Activated CD4-positive, alpha-beta memory T cell treated with anti-CD3 and anti-CD28 coated beads, Interleukin-2, amount 10 ng/mL, durations not matched to agents 7 days and 5 days (primary cell): ENCODE measurements around the gene DAP. TPM values are rescaled to one million over a fixed set of nuclear protein-coding genes. Genes with fewer than 3 reads are reported as not detected.

Experiments used
- CTCF ChIA-PET: fragments of 350-600 bp; sonication (Branson Sonifier 250); formaldehyde crosslinking; loops from one replicate; lab custom pipeline; 2021; ENCODE audit warnings: antibody characterized with exemption, inconsistent platforms; lab: Charles Lee
- POLR2A ChIA-PET: fragments of 350-600 bp; sonication (Branson Sonifier 250); formaldehyde crosslinking; loops from one replicate; lab custom pipeline; 2021; ENCODE audit warnings: antibody characterized with exemption; lab: Charles Lee
- DNase-seq: peaks from one replicate; pipeline ENCODE4 v3.0.0-alpha.2; 2020
- H3K27ac Mint-ChIP-seq: one replicate; pipeline ENCODE4 v1.8.0; 2021; ENCODE audit warnings: mild to moderate bottlenecking, mixed read lengths
- H3K27me3 Mint-ChIP-seq: one replicate; pipeline ENCODE4 v1.8.0; 2021; ENCODE audit warnings: mixed read lengths
- H3K36me3 Mint-ChIP-seq: one replicate; pipeline ENCODE4 v1.8.0; 2021; ENCODE audit warnings: low read depth, mixed read lengths
- H3K4me1 Mint-ChIP-seq: one replicate; pipeline ENCODE4 v1.8.0; 2021; ENCODE audit warnings: mixed read lengths
- H3K4me3 Mint-ChIP-seq: one replicate; pipeline ENCODE4 v1.8.0; 2021; ENCODE audit warnings: mild to moderate bottlenecking, mixed read lengths
- H3K9me3 Mint-ChIP-seq: one replicate; pipeline ENCODE4 v1.8.0; 2021; ENCODE audit warnings: mixed read lengths
- total RNA-seq, 2 experiments: library from RNA; stranded (reverse); gene quantifications; one replicate each; pipeline ENCODE4 v1.2.3, GENCODE V29; 2021

Gene DAP
- total RNA-seq, 2 experiments from 2014 or later: 51.0 to 53.7 TPM

DNA sequence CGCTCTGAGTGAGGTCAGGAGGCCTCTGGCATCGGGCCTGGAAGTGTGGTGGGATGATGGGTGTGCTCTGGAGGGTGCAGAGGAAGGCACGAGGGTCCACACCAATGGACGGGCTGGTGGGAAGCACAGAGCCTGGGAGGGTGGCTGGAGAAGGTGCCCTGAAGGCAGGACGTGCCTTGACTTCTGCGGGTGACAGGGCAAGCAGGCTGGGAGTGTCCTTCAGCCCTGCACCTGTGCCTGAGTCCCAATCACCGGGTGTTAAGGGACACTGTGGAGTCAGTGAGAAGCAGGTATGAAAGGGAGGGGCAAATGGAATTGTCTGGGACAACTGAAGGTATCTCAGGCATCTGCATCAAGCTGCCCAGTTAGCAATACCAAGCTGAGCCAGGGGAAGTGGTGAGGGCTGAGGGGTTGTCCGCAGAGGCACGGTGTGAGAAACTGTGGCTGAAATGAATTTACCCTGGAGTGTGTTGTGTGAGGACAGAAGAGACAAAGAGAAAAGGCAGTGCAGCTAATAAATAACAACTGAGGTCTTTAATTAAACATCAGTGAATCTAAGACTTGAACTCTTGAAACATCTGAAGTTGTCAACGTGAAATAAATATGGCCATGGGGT lies 50.4 kb downstream of the DAP start:
- POLR2A ChIA-PET: no interaction called here
- H3K4me3 Mint-ChIP-seq: no peak overlapping the region
- CTCF ChIA-PET: no interaction called here
- no peaks in the 10 kb centered on the region for H3K9me3 Mint-ChIP-seq
- H3K36me3 Mint-ChIP-seq: peaks cover 22% of the 10 kb centered on the region
- H3K4me1 Mint-ChIP-seq: peaks cover 17% of the 10 kb centered on the region
- H3K27ac Mint-ChIP-seq: no peak overlapping the region
- no peak for DNase-seq
- H3K27me3 Mint-ChIP-seq: no peaks in the 10 kb centered on the region

DNA sequence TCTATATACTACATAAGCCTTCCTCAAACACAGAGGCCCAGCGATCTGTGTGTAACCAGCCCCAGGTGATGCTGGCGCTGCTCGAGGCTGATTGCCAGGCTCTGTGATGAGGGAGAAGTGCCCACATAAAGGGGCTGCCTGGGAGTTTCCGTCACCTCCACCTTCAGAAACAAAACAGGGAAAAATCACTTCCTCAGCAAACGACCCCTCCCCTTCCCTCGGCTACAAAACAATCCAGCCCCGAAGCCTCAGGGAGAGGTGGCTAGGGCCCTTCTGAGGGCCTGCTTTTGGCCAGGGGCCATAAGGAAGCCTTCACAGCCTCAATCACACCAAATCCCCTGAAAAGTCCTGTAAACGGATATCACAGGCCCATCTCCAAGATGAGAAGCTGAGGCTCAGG lies 51.1 kb downstream of the DAP start:
- CTCF ChIA-PET: no interaction called here
- no peaks in the 10 kb centered on the region for H3K9me3 Mint-ChIP-seq
- POLR2A ChIA-PET: no interaction called here
- H3K4me3 Mint-ChIP-seq: no peak overlapping the region
- peaks cover 20% of the 10 kb centered on the region for H3K36me3 Mint-ChIP-seq
- H3K27me3 Mint-ChIP-seq: no peaks in the 10 kb centered on the region
- H3K4me1 Mint-ChIP-seq: peaks cover 23% of the 10 kb centered on the region
- no peak for DNase-seq
- no peak overlapping the region for H3K27ac Mint-ChIP-seq

DNA sequence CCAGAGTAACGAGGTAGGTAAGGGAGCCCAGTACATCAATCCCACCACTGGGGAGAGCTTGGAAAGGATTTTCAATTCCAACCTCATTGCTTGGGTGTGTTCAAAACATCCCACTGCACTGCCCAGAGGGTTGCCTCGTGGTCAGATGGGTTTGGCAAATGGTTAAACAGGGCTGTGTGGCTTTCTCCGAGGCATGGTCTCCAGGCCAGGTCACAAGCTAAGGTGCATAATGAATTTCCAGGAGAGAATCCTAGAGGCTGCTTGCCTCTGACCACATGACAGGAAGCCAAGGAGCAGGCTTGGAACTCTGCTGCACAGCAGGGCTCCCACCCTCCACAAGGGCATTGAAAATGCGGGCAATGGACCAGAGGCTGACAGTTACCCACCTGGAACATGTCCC lies 51.6 kb downstream of the DAP start:
- H3K27ac Mint-ChIP-seq: no peak overlapping the region
- no peak overlapping the region for H3K4me3 Mint-ChIP-seq
- H3K27me3 Mint-ChIP-seq: no peaks in the 10 kb centered on the region
- peaks cover 29% of the 10 kb centered on the region for H3K4me1 Mint-ChIP-seq
- CTCF ChIA-PET: no interaction called here
- DNase-seq: no peak
- H3K9me3 Mint-ChIP-seq: no peaks in the 10 kb centered on the region
- H3K36me3 Mint-ChIP-seq: peaks cover 16% of the 10 kb centered on the region
- POLR2A ChIA-PET: no interaction called here

DNA sequence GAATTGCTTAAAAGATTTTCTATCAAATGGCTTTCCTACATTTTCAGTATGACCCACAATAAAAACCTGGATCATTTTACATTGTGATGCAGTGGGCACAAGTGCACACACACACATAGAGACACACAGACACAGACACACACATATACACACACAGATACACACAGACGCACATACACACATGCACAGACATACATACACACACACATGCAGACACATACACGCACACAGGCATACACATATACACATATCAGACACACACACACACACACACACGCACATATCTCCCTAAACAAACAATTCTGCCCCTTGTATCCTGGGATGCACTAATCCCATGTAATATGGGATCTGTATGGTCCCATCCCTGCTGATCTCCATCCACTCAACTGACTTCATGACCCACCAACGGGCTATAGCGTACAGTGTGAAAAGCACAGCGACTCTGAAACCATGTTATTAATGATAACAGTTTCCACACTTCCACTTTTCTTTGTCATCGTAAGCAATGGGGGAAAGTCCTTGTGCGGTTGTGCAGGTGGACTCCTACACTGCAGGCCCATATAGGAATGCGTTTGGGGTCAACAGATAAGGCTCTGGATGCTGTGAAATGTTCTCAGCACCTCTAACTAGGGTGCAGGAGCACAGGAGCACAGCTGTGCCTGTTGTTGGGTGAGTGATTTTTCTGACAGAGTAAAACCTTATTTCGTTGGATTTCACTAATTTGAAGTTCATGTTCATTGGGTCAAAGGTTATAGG lies 52.7 kb downstream of the DAP start:
- H3K27ac Mint-ChIP-seq: no peak overlapping the region

DNA sequence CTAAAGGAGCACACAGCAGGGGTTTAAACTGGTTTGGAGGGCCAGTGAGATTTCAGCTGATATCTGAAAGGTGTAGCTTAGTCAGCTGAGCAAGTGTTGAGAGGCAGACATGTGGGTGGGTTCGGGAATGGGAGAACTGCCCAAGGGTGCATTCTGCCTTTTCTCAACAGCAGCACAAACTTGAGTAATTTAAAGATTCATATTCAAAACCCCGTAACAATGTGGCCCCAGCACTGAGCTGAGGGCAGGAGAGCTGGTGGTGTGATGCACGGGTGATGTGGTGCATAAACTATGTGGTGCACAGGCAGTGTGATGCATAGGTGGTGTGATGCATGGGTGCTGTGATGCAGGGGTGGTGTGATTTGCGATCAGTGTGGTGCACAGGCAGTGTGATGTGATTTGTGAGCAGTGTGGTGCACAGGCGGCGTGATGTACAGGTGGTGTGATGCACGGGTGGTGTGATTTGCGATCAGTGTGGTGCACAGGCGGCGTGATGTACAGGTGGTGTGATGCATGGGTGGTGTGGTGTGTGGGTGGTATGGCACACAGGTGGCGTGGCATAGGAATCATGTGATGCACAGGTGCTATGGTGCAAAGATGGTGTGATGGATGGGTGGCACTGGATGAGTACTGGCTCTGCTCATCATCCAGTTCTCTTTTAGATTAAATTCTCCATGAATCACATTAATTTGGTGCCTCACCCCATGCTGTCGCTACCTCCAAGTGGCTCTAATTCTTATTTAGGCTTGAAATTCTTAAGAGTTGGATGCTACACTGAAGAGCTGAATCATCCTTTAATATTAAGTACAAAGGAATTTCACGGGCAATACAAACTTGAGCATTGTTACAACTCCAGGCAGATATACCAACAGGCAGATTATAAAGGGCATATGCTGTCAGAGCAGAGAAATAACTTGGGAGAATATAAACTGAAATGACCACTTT lies 53.6 kb downstream of the DAP start:
- Mint-ChIP-seq H3K36me3 (peaks cover 7% of the 10 kb centered on the region), H3K27ac (no peak overlapping the region), H3K4me3 (no peak overlapping the region), H3K9me3 (no peaks in the 10 kb centered on the region), H3K4me1 (peaks cover 26% of the 10 kb centered on the region), H3K27me3 (no peaks in the 10 kb centered on the region)
- ChIA-PET CTCF (no interaction called here), POLR2A (no interaction called here)
- no peak for DNase-seq

More for the DNA sequence above, 52.7 kb downstream of the DAP start:
- Mint-ChIP-seq H3K36me3 (peaks cover 15% of the 10 kb centered on the region), H3K4me3 (no peak overlapping the region), H3K4me1 (peaks cover 34% of the 10 kb centered on the region), H3K9me3 (no peaks in the 10 kb centered on the region), H3K27me3 (no peaks in the 10 kb centered on the region)
- ChIA-PET CTCF (no interaction called here), POLR2A (no interaction called here)
- DNase-seq: no peak

DNA sequence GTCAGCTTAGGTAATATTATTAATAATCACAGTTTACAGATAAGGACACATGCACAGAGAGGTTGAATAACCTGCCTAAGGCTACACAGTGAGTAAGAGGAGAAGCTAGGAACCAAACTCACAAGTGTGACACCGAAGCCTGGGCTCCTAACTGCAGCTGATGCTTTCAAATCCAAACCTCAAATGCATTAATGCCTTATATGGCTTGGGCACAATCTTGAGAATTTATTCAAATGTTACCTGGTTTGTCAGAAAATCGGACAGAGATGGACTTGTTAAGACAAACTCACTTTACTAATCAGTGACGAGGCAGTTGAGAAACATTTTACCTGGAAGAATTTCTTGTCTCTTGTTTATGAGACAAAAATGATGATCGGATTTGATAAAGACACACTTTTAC lies 54.7 kb downstream of the DAP start:
- DNase-seq: no peak
- H3K4me3 Mint-ChIP-seq: no peak overlapping the region
- no peak overlapping the region for H3K27ac Mint-ChIP-seq
- peaks cover 24% of the 10 kb centered on the region for H3K4me1 Mint-ChIP-seq
- peaks cover 2% of the 10 kb centered on the region for H3K36me3 Mint-ChIP-seq
- H3K27me3 Mint-ChIP-seq: no peaks in the 10 kb centered on the region
- ChIA-PET CTCF (no interaction called here), POLR2A (no interaction called here)
- H3K9me3 Mint-ChIP-seq: no peaks in the 10 kb centered on the region

DNA sequence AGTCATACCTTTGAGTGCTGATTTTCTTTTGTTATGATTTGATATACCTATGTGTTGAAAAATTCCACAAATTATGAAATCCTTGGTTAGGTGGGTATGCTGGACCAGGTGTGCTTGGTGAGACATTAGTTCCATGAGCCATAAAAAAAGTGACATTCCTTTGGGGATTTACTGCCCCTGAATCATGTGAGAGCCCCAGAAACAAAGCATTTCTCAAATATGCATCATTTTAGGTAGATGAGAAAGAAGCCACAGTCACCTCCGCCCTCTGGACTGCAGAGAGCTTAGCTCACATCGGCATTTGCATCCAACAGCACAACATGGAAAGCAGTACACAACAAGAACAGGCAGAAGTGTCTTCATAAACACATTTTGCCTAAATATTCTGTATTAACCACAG lies 55.3 kb downstream of the DAP start:
- Mint-ChIP-seq H3K4me1 (peaks cover 24% of the 10 kb centered on the region), H3K27ac (peak overlapping the region; percentile 11), H3K4me3 (no peak overlapping the region), H3K9me3 (no peaks in the 10 kb centered on the region), H3K36me3 (peaks cover 2% of the 10 kb centered on the region), H3K27me3 (no peaks in the 10 kb centered on the region)
- ChIA-PET CTCF (no interaction called here), POLR2A (no interaction called here)
- no peak for DNase-seq

DNA sequence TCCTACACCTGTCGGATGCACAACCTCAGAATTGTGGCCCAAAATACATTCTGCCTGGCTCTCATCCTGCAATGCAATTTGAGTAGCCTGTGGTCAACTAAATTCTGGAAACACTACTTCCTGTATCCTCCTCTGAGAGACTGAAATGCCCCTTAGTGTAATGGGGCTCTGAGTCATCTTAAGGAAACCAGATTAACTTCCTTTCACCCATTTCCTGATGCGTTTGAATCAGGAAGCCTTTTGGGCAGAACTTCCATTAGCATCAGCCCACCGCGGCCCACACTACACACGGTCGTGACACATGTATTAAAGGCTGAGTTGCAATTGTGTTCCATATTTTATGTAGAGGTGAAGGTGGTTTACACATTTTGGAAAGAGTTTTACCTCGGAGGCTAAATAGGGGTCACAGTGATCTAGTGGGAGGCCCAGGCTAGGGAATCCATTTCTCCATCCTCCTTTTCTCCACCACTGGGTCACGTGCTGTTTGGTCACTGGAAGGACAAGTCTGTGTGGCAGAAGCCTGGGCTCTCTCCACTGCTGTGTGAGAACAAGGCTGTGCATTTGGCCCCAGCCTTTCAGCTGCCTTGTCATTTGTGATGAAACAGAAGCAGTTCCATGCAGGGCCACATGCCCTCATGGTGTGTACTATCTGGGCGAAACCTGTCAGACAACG lies 55.9 kb downstream of the DAP start:
- no peaks in the 10 kb centered on the region for H3K27me3 Mint-ChIP-seq
- H3K4me3 Mint-ChIP-seq: no peak overlapping the region
- POLR2A ChIA-PET: interaction anchor here (1.3 kb wide), 1 partner anchor 350 kb away, joined by 3 read pairs; no protein-coding TSS in a partner anchor
- no peak for DNase-seq
- peak overlapping the region; percentile 63 for H3K27ac Mint-ChIP-seq
- CTCF ChIA-PET: no interaction called here
- peaks cover 27% of the 10 kb centered on the region for H3K4me1 Mint-ChIP-seq
- H3K9me3 Mint-ChIP-seq: no peaks in the 10 kb centered on the region
- peaks cover 5% of the 10 kb centered on the region for H3K36me3 Mint-ChIP-seq

DNA sequence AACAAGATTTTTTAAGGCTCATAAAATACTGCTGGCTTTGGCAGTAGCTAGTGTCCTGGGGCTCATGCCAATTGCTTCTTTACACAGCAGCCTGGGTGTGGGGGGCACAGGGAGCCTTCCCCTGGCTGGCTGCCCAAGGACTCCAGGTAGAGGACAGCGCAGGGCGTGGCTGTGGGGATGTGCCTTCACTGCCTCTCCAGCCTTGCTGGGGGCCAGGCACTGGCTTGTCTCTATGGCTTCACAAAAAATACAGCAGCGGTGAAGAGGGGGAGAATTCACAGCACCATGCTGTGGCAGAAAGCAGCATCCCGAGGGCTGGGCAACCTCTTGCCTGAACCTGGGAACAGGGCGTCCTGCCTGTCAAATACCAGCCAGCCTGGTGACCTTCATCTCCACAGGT lies 57.4 kb downstream of the DAP start:
- Mint-ChIP-seq H3K27ac (no peak overlapping the region), H3K36me3 (peaks cover 5% of the 10 kb centered on the region), H3K9me3 (no peaks in the 10 kb centered on the region), H3K4me1 (peaks cover 27% of the 10 kb centered on the region), H3K27me3 (no peaks in the 10 kb centered on the region), H3K4me3 (no peak overlapping the region)
- no peak for DNase-seq
- ChIA-PET CTCF (no interaction called here), POLR2A (interaction anchor here (1.3 kb wide), 1 partner anchor 349 kb away, joined by 3 read pairs; no protein-coding TSS in a partner anchor)

DNA sequence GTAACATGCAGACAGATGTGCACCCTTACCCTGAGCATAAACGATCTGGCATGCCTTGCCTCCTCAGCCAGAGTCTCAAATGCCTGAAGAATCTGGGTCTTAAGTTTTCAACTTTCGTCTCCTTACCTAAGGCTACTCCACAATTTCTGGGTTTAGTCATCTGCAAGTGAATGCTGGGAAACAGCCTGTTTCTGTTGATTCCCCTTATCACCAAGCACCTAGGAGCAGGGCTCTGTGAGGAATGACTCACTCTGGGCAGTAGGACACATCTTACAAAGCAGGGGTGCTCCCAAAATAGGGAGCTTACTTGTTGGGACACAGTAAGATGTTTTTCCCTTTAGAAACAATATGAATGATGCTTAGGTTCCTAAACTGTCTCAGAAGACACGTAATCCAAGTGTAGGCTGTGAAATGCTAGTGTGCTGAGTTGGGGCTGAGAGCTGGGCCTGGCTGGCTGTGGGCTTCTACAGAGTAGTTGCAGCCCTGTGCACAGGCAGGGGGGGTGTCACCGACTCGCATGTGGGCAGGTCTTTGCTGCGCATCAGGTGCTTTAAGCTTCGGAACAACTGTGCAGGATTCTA lies 58.0 kb downstream of the DAP start:
- DNase-seq: no peak
- Mint-ChIP-seq H3K36me3 (peaks cover 5% of the 10 kb centered on the region), H3K9me3 (no peaks in the 10 kb centered on the region), H3K27ac (no peak overlapping the region), H3K4me3 (no peak overlapping the region), H3K27me3 (no peaks in the 10 kb centered on the region), H3K4me1 (peaks cover 27% of the 10 kb centered on the region)
- ChIA-PET POLR2A (no interaction called here), CTCF (interaction anchor here (0.7 to 2.7 kb wide), 8 partner anchors 13 to 251 kb away, joined by 3 to 8 read pairs (median 4); partner anchors contain the start of gene DAP)

DNA sequence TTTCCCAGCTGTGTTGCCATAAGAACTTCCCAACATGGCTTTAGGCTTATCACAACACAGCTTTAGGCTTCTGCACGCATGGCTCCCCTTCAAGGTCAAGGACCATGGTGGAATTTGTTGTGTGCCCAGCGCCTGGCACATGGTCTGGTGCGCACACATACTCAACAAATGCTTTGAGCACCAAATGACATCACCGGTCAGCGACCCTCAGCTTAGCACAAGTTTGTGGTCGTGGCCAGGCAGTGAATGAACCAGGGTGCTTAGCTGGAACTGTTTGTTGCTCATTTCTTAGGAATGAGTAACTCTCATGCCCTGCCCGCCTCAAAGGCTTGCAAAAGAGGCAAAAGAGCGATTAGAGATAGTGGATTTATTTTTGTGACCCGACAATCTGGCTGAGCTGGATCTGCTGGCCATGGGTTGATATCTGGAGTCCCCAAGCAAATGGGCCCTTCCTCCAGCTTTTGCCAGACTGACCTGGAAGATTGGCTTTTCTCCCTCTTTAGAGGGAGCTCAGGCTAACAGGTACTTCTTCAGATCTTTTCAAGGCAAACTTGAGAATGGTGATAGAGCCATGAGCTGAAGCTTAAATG lies 58.9 kb downstream of the DAP start:
- no peak for DNase-seq
- Mint-ChIP-seq H3K36me3 (peaks cover 5% of the 10 kb centered on the region), H3K27ac (no peak overlapping the region), H3K4me1 (peaks cover 27% of the 10 kb centered on the region), H3K4me3 (no peak overlapping the region), H3K27me3 (no peaks in the 10 kb centered on the region), H3K9me3 (no peaks in the 10 kb centered on the region)
- POLR2A ChIA-PET: no interaction called here
- CTCF ChIA-PET: interaction anchor here (0.7 to 2.7 kb wide), 10 partner anchors 11 to 334 kb away, joined by 3 to 8 read pairs (median 3); partner anchors contain the start of gene DAP

DNA sequence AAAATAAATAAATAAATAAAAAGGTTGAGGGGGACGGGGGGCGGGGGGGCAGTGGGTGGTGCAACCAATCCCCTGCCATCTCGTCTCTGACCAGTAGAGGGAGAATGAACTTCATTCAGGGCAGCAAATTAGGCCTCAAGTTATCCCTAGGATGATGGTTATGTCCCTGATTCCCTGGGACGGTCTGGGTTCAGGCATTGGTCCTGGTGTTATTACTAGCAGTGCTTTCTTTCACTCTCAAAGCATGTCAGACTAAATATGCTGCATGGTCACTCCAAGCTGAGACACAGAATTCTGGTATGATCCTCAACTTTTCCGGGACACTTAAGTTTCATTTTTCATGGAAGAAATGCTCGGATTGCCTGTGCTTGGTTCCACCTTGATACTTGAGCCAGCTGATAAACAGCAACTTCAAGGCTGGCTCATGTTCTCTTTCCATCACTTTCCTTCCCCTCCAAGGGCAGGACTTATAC lies 59.4 kb downstream of the DAP start:
- peak; percentile 22 for DNase-seq
- Mint-ChIP-seq H3K4me3 (no peak overlapping the region), H3K36me3 (peaks cover 5% of the 10 kb centered on the region), H3K9me3 (no peaks in the 10 kb centered on the region), H3K4me1 (peaks cover 27% of the 10 kb centered on the region), H3K27ac (no peak overlapping the region), H3K27me3 (no peaks in the 10 kb centered on the region)
- ChIA-PET POLR2A (no interaction called here), CTCF (interaction anchor here (1.2 to 2.7 kb wide), 5 partner anchors 11 to 334 kb away, joined by 3 to 8 read pairs (median 3); no protein-coding TSS in a partner anchor)
